Thyroid gland (tissue), 4 donors: ENCODE results near the gene A2ML1.

ENCODE experiments used
- CTCF ChIP-seq, 6 experiments: fragments of 200-600 bp in 3 of 6; fragments of 450-650 bp in 3 of 6; sonication (generic) in 3 of 6; IDR thresholded peaks; one replicate each; pipeline ENCODE4 v1.5.1; 2016 to 2019; ENCODE audit warnings: antibody characterized with exemption in 6 of 6, mild to moderate bottlenecking in 2 of 6, inconsistent platforms in 1 of 6, moderate library complexity in 1 of 6
- POLR2A ChIP-seq, 2 donors: fragments of 450-650 bp; IDR thresholded peaks; one replicate each; pipeline ENCODE4 v1.6.1; 2017; ENCODE audit warnings: antibody characterized with exemption in 2 of 2, mild to moderate bottlenecking in 2 of 2, moderate library complexity in 1 of 2

- TF ChIP-seq CTCF (IDR thresholded peaks at IDR 0.05), result no peak
- no peak for TF ChIP-seq POLR2A (IDR thresholded peaks at IDR 0.05)
Measured at GRCh38 chr12:8829125-8829518, 6.7 kb downstream of the A2ML1 start.
